ENCODE data around the gene MTERF2.

- TF ChIP-seq CTCF (IDR thresholded peaks at IDR 0.05; ENCODE audit: insufficient read depth, low read length) (no peak), POLR2AphosphoS5 (IDR thresholded peaks at IDR 0.05; ENCODE audit: low read depth) (no peak), REST (IDR thresholded peaks at IDR 0.05; ENCODE audit: insufficient replicate concordance, low read depth) (no peak), GABPA (IDR thresholded peaks at IDR 0.05; ENCODE audit: low read depth) (no peak)
Measured at GRCh38 chr12:107014055-107014454, 27.1 kb upstream of the MTERF2 start.
